ENCODE data around the gene CDK10.

CDK10 gene

GRCh38 chr16:89736554-89736953 lies 50.1 kb downstream of the CDK10 start:
- no peak for DNase-seq (ENCODE audit: low spot score)

GRCh38 chr16:89737341-89738071 lies 51.0 kb downstream of the CDK10 start:
- no peak for DNase-seq (ENCODE audit: low spot score)

GRCh38 chr16:89738072-89738377 lies 51.5 kb downstream of the CDK10 start:
- no peak for DNase-seq (ENCODE audit: low spot score)

- no peak for DNase-seq (ENCODE audit: low spot score)
Measured at GRCh38 chr16:89738538-89739317, 52.2 kb downstream of the CDK10 start.

- DNase-seq (ENCODE audit: low spot score): no peak
Measured at GRCh38 chr16:89739383-89739782, 52.9 kb downstream of the CDK10 start.

GRCh38 chr16:89741342-89742014 lies 55.0 kb downstream of the CDK10 start:
- DNase-seq (ENCODE audit: low spot score): no peak

GRCh38 chr16:89742948-89743347 lies 56.5 kb downstream of the CDK10 start:
- no peak for DNase-seq (ENCODE audit: low spot score)

- no peak for DNase-seq (ENCODE audit: low spot score)
Measured at GRCh38 chr16:89744813-89745212, 58.3 kb downstream of the CDK10 start.

Data from kidney capillary endothelial cell (primary cell).